Measurements from ENCODE around the gene PARP8.

Gene PARP8

DNA sequence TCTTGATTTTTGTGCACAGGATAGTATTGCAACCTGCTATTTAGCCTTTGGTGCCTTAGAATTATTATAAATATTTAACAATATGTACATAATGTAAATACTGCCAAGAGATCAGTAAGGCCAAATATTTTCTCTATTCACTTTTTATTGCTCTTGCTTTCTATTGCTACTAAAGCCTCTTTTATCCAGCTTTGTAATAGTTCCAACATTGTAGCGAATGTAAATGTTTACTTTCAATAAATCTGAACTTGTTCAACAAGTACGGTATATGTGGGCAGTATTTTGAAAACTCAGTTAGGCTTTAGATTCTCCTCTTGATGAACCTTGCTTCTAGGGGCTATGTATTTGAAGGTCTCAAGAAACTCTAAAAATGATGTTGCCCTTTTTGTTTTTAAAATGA, 179.8 kb downstream of the PARP8 start:
- DNase-seq (ENCODE audit: low read depth in 2 of 2) = no peak

DNA sequence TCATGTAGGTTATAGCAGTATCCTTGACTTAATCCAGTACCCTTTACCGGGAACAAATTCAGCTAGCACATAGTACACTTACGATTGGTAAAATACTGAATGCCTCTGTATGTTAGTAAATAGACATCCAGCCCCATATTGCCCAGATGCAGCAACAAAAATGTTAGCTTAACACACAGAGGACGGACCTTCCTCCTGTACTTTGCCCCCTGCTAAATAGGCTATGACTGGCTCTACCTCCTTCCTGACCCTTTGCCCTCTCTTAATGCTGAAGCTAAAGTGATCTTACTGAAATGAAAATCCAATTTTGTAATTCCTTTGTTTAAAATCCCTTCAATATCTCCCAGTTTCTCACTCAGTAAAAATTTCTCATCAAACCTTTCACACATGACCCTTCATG, 183.1 kb downstream of the PARP8 start:
- no peak for DNase-seq (ENCODE audit: low read depth in 2 of 2)

DNA sequence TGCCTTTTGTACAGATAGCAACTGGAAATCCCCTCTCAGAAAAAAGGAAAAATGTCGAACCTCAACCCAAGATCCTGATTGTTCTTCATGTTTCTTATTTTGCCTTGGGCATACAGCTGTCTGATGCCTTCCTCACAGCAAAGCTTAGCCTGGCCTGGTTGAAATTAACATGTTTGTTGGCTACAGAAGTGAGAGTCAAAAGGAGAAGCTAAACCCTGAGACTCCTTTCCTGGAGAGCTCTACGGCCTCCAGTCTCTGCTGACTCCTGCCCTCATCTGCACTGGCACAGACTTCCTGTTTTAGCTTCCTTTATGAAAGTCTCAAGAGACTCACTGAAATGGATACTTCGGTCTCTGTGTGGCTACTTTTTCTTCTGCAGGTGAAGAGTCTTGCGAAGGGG, 186.7 kb downstream of the PARP8 start:
- DNase-seq (ENCODE audit: low read depth in 2 of 2) = no peak

DNA sequence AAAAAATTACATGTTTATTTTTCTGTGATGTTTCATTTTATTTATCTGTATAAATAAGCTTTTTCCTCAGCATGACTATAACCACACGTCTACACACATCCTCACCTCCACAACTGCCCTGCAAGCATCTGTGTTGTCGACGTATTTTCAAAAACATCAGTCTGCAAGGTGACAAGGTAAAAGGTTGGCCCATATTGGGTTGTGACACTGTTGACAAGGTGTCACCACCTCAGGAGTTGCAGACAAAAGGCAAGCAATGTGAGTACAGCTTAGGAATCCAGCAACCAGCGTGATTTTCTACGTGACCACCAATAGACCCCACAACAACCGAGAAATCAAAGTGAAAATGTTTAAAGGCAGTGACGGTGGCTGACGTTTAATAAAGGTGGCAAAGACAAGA, 187.6 kb downstream of the PARP8 start:
- DNase-seq (ENCODE audit: low read depth in 2 of 2) = no peak

DNA sequence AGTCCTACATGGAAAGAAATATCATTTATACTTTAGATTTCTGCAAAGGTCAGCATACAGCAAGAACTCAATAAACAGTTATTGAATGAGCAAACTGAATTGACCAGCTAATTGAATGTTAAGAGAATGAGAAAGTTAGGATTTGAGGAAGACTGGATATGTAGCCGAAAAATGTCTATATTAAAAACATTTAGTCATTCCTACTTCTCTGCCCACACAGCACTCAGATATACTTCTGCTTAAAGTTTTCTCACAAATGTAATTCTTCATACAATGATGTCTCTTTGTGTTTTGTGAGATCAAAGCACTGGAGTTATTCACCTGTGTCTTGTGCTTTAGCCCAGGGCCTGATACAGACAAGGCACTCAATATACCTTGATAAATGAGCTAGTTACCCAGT, 188.6 kb downstream of the PARP8 start:
- no peak for DNase-seq (ENCODE audit: low read depth in 2 of 2)

DNA sequence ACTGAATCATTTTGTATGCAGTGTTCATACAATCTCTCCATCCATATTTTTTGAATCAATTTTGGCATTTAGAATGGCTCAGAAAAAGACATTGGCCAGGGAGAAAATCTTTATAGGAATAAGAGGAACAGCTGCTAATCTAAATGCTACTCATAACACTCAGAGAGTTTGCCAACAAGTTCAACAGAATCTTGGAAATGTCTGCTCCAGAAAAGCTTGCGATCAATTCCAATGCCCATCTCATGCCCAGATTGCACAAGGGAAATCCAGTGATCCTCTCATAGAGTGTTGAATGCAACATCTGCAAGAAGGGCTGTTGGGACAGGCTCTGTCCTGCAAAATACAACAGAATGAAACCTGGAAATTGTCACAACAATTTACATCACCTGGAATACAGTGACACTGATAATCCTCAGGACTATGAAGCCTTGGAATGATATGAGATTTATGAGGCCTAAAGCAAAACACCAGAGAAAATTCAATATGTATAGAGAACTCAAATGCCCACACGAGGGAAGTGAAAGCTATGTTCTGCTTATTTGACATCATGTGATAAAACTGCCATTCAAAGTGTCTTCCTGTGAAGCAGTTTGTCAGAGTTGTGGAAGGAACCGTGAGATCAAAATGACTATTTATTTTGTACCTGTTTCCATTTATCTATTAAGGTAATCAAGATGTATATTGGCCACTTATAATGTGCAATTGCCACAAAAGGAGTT, 190.1 kb downstream of the PARP8 start:
- DNase-seq (ENCODE audit: low read depth in 2 of 2) = no peak

DNA sequence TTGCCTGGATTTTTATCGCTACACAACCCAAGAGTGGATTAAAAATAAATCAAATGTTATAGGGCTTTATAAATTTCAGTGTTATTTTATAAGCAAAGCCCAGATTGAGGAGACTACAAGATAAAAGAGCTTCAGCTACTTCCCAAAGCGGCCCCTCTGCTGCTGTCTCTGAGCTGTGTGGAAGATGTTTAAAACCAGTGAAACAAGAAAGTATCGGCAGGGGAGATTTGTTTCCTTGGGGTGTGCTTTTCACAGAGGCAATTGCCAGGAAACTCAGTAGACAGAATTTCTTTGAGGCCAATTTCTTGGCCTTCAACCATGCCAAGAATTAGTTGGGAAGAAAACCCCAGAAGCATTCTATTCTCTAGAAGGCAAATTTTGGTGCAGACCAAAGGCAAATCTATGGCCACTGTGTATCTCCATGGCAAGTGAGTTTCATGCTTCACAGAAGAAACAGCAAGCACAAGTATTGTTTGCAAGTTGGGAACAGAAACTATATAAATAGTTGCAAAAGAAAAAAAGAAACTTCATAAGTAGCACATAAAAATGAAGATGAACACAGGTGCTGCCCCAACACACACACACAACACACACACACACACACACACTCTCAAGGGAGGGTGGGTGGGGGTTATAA, 197.2 kb downstream of the PARP8 start:
- DNase-seq (ENCODE audit: low read depth in 2 of 2) = no peak

DNA sequence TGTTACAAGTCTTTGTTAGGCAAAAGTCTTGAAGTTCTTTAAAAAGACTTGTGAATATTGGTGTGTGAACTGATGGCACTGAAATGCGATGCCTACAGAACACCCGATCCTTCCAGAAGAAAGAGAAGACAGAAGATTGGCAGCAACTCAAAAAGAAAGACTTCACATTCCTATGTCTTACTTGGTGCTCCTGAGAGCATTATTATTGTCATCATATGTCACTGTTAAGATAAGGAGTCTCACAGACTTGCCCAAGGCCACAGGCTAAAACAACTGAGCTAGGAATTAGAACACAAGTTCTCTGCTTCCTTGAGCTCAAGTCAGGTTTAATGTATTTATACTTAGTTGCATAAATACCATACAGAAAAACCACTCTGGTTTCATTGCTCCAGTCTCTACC, 198.0 kb downstream of the PARP8 start:
- no peak for DNase-seq (ENCODE audit: low read depth in 2 of 2)

DNA sequence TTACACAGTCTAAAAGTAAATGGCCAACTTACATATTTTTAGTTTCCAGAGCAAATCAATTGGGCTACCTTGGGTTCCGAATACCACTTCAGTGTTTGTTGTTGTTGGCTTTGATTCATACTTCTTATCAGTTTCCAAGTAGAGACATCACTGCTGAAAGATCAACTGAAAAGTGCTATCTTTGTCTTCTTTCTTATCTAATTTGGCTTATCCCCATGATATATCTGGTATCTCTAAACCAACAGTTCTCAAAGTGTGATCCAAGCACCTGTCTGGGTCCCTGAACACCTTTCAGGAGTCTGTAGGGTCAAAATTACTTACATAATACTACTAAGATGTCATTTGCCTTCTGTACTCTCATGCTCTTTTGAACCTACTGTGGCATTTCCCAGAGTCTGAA, 200.0 kb downstream of the PARP8 start:
- DNase-seq (ENCODE audit: low read depth in 2 of 2) = no peak

DNA sequence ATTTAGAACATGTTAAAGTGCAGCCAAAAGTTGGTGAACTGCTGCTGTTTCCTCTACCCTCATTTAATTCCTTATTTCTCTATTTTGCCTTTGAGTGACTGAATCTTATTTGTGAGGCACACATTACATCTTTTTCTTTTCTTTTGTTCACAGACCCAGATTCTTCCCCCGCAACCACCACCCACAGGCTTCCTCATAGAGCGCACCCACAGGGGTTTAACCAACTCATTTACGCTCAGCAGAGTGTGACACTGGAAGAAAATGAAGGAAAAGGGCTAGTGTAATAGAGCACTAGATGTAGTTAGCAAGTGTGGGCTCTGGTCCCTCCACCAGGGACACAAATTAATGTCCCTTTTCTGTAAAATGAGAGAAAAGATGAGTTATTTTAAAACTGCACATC, 200.7 kb downstream of the PARP8 start:
- no peak for DNase-seq (ENCODE audit: low read depth in 2 of 2)

DNA sequence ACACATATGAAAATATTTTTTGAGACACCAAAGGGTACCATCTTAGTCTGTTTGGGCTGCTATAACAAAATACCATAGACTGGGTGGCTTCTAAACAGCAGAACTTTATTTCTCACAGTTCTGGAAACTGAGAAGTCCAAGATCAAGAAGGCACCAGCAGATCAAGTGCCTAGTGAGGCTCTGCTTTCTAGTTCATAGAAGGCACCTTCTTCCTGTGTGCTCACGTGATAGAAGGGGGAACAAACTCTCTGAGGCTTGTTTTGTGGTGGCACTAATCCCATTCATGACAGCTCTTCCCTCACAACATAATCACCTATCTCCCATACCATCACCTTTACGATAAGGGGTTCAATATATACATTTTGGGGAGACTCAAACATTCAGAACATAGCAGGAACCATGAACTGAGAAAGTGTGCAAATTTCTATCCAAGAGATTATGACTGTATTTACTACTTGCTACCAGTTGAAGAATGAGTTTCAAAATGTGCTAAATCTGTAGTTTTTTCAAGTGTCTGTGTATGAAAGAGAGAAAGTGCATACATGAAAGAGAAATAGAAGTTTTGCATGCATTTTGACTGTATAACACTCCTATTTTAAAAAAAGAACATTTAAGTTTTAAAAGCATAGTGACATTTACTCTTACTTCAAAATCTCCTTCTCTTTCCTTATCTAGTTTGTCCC, 207.3 kb downstream of the PARP8 start:
- DNase-seq (ENCODE audit: low read depth in 2 of 2) = no peak

DNA sequence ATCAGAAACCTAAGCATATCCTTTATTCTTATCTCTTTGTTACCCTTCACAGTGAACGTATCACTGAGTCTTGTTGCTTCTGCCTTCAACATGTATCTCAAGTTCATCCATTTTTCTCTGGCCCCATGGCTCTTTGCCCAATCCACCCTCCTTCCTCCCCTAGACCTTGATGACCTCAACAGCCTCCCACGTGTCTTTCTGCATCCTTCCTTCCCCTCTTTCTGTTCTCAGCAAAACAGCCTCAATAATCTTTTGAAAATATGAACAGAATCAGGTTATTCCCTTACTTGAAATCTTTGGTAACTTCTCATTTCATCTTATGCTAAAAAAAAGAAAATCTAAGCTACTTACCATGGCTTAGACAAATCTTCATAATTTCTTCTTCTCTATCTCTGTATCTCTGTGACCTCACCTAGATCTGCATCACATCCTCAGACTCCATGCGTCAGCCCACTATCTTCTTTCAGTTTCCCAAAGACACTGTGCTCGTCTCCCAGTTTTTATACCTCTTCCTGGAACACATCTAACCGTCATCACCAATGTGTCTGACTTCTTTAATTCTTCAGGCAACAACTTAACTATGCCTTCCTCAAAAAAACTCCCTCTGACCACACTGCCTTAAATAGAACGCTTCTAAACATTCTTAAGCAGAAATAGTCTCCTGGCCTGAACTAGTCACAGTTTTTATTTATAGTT, 208.0 kb downstream of the PARP8 start:
- DNase-seq (ENCODE audit: low read depth in 2 of 2) = no peak

DNA sequence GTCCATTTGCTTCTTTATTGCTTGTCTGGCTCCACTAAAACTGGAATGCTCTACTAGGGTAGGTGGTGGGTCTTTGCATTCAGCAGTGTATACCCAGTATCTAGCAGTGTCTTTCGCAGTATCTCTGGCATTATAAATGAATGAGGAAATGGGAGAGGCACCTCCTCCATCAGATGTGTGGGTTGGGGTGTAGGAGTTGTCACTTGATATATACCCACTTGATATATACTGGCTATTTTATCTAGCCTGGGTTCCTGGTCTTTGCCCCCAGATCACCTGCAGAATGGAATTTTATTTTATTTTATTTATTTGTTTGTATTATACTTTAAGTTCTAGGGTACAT, 208.5 kb downstream of the PARP8 start:
- DNase-seq (ENCODE audit: low read depth in 2 of 2) = no peak

DNA sequence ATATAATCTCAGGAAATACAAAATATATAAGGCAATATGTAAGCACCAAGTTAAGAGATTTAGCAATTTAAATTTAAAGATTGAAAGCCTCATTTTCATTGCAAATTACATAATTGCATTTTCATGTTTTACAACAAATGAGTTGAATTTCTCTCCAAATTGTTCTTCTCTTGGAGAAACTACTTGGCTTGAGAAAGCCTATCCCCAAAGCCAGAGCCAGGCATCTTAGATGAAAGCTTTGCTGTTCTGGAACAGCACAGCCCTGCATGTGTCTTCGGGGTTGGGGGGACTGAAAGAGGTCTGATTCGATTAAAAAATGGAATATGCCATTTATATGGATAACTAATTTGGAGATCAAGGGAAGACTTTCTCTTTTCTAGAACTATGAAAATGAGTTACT, 212.0 kb downstream of the PARP8 start:
- no peak for DNase-seq (ENCODE audit: low read depth in 2 of 2)

DNA sequence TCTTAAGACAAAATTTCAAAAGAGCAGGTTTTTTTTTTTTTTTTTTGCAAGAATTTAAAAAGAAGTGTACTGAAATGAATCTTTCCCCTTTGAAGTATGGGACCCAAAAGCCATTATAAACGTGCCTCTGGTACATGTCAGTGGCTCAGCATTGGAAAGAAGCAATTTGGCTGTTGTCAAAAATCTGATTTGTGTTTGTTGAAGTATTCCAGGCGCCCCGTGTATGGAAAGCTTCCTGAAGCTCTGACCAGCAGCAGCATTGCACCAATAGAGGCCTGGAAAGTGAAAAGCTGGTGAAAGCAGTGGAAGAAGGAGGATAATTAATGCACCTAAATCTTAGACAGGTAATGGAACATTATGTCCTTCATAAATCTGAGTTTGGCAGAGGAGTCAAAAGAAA, 215.0 kb downstream of the PARP8 start:
- DNase-seq (ENCODE audit: low read depth in 2 of 2) = no peak

DNA sequence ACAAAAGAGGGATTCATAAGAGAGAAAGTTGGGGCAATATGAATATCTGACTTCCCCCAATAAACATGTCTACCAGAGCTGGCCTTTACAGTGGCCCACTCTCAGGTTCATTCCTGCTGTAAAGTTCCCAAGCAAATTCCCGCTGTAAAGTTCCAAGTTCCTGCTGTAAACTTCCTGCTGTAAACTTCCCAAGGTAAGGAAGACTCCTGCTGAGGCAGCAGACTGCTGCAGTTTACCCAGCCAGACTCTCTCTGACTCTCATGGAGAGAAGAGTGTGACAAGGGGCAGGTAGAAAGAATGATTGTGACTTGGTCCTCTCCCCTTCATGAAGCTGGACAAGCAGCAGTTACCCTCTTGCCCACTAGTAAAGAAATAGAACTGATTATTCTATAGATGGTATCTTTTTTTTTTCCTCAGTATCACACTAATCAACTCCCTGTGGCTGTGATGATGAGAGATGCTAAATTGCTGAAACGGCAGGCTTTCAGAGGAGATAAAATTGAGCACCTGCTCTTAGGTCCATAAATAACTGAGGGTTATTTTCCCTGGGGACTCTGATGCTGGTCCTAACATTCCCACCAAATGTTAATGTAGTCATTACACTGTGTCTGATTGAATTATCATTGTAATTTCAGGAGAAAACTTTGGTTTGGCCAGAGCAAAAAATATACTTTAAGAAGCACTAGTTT, 220.4 kb downstream of the PARP8 start:
- DNase-seq (ENCODE audit: low read depth in 2 of 2) = no peak

DNA sequence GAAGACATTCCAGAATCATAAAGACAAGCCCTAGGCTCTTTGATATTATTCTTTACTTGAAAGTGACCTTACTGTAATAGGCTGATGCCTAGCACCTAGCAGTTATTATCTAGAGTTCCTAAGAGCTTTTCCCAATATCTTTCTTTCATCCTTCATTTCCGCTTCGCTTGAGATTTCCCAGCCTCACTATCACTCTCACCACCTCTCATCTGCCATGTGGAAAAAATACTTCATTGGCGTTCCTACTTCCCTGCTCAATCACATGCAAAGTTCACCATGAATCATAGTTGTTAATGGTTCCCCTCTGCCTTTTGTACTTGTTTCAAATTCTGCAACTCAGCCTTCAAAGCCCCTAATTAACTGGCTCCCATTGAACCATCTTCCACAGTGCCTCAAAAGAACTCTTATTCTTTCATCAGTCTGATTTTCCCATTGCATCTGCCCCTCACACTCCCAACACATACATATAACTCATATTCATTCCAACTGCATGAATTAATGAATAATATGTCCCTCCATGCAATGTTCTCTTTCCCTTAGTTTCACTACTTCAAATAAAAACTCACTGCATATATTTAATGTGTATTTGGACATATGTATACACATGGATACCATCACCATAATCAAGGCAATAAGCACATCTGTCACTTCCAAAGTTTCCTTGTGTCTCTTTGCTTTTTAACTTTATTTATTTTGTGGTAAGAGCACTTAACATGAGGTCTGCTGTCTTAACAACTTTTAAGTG, 221.6 kb downstream of the PARP8 start:
- no peak for DNase-seq (ENCODE audit: low read depth in 2 of 2)

DNA sequence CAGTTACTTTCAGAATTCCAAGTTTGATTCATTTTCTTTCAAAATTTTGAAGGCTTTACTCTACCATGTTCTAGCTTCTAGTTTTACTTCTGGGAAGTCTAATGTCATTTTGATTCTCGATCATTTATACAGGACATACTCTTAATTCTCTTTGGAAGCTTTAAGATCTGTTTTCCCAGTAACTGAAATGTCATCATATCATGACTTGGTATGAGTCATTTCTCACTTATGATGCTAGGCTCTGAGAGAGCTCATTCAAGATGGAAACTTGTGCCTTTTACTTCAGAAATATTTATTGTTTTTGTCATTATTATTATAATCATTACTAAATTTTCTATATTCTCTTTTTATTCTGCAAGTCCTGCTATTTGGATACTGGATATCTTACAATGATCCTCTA, 222.3 kb downstream of the PARP8 start:
- DNase-seq (ENCODE audit: low read depth in 2 of 2) = no peak

DNA sequence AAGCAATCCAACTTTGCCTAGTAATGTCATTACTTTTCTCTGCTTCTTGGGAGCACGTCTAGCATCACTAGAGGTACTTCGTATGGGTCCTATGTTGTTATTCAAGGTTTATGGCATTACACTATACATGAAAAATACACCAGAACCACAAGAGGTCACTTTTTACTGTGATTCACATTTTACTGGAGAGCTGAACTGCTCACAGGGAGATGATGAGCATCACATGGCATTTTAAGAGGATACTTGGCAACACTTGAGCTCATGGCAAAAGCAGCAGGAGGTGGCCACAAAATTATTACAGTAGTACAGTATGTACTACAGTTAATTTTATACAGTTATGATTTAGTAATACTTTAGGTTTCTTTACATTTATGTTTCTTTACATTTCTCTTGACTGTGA, 223.4 kb downstream of the PARP8 start:
- DNase-seq (ENCODE audit: low read depth in 2 of 2) = no peak
